HG02763 (cell line): ENCODE data around the gene P2RX7.
"Not testable (repeated sequence)": the region's sequence is repeated elsewhere in the genome, so short reads cannot be mapped to it uniquely, and the experiment has no call there.

ENCODE experiments used
- ATAC-seq: cut with Tn5 transposase; IDR thresholded peaks from one replicate; pipeline ENCODE4 v1.9.1; 2021; ENCODE audit warnings: mild to moderate bottlenecking, moderate library complexity; ENCODE audit not compliant: unreplicated experiment

The P2RX7 gene

GRCh38 chr12:121170151-121170550, 37.5 kb downstream of the P2RX7 start:
- no peak for ATAC-seq

GRCh38 chr12:121170611-121171260, 38.1 kb downstream of the P2RX7 start:
- ATAC-seq: no peak

- ATAC-seq: no peak
Observed at GRCh38 chr12:121172145-121172544, 39.5 kb downstream of the P2RX7 start.

GRCh38 chr12:121175383-121176119, 42.9 kb downstream of the P2RX7 start:
- no peak for ATAC-seq

DNA sequence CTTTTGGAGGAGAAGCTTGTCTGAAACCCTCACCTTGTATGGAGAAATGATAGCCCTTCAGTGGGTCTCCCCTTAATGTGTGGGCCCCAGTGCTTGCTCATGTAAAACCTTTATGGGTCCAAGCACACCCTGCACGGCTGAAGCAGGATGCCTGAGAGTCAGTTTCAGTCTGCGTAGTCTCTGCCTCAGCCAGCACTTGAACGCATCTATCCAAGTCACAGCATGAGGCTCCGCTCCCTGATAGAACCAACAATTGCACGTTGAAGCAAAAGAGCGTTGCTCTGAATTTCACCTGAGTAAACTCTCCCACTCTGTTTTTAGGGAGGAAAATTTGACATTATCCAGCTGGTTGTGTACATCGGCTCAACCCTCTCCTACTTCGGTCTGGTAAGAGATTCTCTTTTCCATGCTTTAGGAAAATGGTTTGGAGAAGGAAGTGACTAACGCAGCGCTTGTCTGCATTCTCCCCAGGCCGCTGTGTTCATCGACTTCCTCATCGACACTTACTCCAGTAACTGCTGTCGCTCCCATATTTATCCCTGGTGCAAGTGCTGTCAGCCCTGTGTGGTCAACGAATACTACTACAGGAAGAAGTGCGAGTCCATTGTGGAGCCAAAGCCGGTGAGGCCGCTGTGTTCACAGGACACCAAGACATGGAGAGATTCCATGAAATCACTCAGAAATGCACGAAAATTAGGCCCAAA, 44.3 kb downstream of the P2RX7 start:
- ATAC-seq: no peak

DNA sequence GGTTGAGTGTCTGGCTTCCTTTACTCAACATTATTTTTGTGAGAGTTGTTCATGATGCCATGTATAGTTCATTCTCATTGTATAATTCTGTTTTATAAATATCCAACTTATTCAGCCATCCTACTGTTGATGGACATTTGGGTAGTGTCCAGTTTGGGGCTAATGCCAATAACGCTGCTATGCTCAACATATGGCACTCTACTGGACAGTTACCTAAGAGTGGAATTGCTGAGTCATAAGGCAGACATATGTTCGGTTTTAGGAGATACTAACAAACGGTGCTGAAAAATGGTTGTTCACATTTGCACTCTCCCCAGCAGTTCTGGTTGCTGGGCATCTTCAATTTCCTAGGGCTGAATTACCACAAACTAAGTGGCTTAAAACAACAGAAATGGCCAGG, 48.5 kb downstream of the P2RX7 start:
- ATAC-seq: no peak

- ATAC-seq: no peak
Observed at GRCh38 chr12:121182222-121182893, 49.7 kb downstream of the P2RX7 start.

DNA sequence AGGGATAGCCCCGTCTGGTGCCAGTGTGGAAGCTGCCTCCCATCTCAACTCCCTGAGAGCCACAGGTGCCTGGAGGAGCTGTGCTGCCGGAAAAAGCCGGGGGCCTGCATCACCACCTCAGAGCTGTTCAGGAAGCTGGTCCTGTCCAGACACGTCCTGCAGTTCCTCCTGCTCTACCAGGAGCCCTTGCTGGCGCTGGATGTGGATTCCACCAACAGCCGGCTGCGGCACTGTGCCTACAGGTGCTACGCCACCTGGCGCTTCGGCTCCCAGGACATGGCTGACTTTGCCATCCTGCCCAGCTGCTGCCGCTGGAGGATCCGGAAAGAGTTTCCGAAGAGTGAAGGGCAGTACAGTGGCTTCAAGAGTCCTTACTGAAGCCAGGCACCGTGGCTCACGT, 51.7 kb downstream of the P2RX7 start:
- no peak for ATAC-seq

DNA sequence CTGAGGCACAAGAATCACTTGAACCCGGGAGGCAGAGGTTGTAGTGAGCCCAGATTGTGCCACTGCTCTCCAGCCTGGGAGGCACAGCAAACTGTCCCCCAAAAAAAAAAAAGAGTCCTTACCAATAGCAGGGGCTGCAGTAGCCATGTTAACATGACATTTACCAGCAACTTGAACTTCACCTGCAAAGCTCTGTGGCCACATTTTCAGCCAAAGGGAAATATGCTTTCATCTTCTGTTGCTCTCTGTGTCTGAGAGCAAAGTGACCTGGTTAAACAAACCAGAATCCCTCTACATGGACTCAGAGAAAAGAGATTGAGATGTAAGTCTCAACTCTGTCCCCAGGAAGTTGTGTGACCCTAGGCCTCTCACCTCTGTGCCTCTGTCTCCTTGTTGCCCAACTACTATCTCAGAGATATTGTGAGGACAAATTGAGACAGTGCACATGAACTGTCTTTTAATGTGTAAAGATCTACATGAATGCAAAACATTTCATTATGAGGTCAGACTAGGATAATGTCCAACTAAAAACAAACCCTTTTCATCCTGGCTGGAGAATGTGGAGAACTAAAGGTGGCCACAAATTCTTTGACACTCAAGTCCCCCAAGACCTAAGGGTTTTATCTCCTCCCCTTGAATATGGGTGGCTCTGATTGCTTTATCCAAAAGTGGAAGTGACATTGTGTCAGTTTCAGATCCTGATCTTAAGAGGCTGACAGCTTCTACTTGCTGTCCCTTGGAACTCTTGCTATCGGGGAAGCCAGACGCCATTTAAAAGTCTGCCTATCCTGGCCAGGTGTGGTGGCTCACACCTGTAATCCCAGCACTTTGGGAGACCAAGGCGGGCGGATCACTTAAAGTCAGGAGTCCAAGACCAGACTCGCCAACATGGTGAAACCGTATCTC, 52.6 kb downstream of the P2RX7 start:
- ATAC-seq: no peak

DNA sequence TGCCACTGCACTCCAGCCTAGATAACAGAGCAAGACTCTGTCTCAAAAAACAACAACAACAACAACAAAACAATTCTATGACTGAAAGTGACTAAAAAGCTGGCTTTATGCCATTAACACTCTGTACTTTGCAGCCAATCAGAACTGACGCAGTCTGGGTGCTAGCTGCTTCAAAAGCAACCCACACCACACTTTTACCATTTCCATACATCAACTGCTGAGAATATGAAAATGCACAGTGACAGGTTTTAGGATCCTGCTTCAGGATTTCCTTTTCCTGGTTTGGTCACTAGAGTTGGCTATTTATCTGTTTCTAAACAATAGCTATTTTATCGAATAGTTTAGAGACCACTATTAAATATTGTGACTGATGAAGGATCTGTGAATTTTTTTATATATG, 54.1 kb downstream of the P2RX7 start:
- no peak for ATAC-seq

- no peak for ATAC-seq
Observed at GRCh38 chr12:121187501-121187900, 54.8 kb downstream of the P2RX7 start.

DNA sequence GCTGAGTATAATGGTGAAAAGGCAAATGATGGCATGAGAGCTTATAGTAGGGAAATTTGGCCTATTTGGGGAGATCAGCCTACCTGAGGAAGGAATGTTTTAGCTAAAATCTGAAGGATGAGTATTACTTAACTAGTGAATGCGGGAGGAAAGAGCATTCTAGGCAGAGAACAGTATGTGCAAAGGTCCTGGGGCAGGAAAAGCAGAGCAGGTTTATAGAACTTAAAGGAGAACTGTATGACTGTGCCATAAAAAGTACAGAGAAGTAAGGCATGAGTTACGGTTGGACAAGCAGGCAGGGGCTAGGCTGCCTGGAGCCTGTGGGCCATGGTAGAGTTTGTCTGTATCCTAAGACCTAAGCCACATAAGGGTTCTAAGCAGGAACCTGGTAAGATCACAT, 55.6 kb downstream of the P2RX7 start:
- ATAC-seq: no peak

- ATAC-seq: no peak
Observed at GRCh38 chr12:121189131-121189530, 56.5 kb downstream of the P2RX7 start.

- no peak for ATAC-seq
Observed at GRCh38 chr12:121189619-121190155, 57.0 kb downstream of the P2RX7 start.

GRCh38 chr12:121190523-121191031, 57.9 kb downstream of the P2RX7 start:
- ATAC-seq: no peak

GRCh38 chr12:121191151-121191550, 58.5 kb downstream of the P2RX7 start:
- ATAC-seq: no peak

DNA sequence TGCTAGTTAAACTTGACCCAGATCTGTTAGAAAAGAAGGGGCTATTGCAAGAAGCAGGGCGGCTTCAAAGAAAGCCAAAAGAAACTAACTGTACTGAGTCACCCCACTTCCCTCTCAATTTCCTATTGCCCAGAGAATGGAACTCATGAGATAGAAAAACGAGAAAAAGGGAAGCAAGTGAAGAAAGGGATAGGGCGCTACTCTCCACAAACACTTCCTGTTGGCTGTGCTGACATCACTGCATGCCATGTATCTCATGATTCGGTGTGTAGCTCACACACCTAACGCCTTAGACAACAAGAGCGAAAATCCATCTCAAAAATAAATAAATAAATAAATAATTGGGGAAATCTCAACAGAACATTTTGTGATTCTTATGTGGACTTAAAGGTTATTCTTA, 64.2 kb downstream of the P2RX7 start:
- no peak for ATAC-seq

- no peak for ATAC-seq
Observed at GRCh38 chr12:121198949-121199348, 66.3 kb downstream of the P2RX7 start.

DNA sequence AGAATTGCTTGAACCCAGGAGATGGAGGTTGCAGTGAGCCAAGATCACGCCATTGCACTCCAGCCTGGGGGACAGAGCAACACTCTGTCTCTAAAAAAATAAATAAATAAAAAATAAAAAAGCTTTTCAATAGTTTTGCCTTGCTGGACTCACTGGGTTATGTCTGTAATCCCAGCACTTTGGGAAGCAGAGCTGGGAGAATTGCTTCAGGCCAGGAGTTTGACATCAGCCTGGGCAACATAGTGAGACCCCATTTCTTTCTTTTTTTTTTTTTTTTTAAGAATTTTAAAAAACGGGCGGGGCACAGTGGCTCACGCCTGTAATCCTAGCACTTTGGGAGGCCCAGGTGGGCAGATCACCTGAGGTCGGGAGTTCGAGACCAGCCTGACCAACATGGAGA, 68.5 kb downstream of the P2RX7 start:
- ATAC-seq: not testable (repeated sequence)
